WTC11 (cell line): ENCODE results near the gene NFIA. TPM values are rescaled to one million over a fixed set of nuclear protein-coding genes. Genes with fewer than 3 reads are reported as not detected.

Source experiments
- ATAC-seq: fragments of 200-7000 bp; cut with Tn5 transposase; 2 replicates; pipeline ENCODE4 v1.10.0; 2021; ENCODE audit warnings: mild to moderate bottlenecking, moderate library complexity
- CTCF ChIA-PET: fragments of 300-600 bp; sonication (Branson Sonifier 250); formaldehyde crosslinking; loops from one replicate; lab custom pipeline; 2021; ENCODE audit warnings: antibody characterized with exemption; lab: Charles Lee
- POLR2A ChIA-PET: fragments of 350-600 bp; sonication (Branson Sonifier 250); formaldehyde crosslinking; loops from one replicate; lab custom pipeline; 2021; ENCODE audit warnings: antibody characterized with exemption; lab: Charles Lee
- DNase-seq: peaks from one replicate; pipeline ENCODE4 v3.0.0; 2021; ENCODE audit warnings: low spot score
- H3K27ac Mint-ChIP-seq: 2 replicates; pipeline ENCODE4 v1.8.0; 2021; ENCODE audit warnings: mixed read lengths
- H3K27me3 Mint-ChIP-seq: 2 replicates; pipeline ENCODE4 v1.8.0; 2021; ENCODE audit warnings: low read depth, mild to moderate bottlenecking, moderate library complexity, mixed read lengths
- H3K36me3 Mint-ChIP-seq: 2 replicates; pipeline ENCODE4 v1.8.0; 2021; ENCODE audit warnings: mixed read lengths
- H3K4me1 Mint-ChIP-seq: 2 replicates; pipeline ENCODE4 v1.8.0; 2022; ENCODE audit warnings: mixed read lengths
- H3K4me3 Mint-ChIP-seq: 2 replicates; pipeline ENCODE4 v1.8.0; 2021; ENCODE audit warnings: mild to moderate bottlenecking, moderate library complexity, mixed read lengths
- H3K9me3 Mint-ChIP-seq: 2 replicates; pipeline ENCODE4 v1.8.0; 2021; ENCODE audit warnings: mixed read lengths
- AFF4 ChIP-seq: sonication (generic); formaldehyde crosslinking; IDR thresholded peaks from 2 replicates; pipeline ENCODE4 v1.8.1; 2023; ENCODE audit warnings: mild to moderate bottlenecking, missing genetic modification reagents, borderline replicate concordance
- ATF3 ChIP-seq: sonication (generic); formaldehyde crosslinking; conservative IDR thresholded peaks from 2 replicates; pipeline ENCODE4 v1.8.1; 2022; ENCODE audit warnings: mild to moderate bottlenecking, missing genetic modification reagents
- ATF6 ChIP-seq: sonication (generic); formaldehyde crosslinking; IDR thresholded peaks from 2 replicates; pipeline ENCODE4 v1.8.1; 2023; ENCODE audit warnings: mild to moderate bottlenecking, missing genetic modification reagents
- E2F1 ChIP-seq: sonication (generic); formaldehyde crosslinking; IDR thresholded peaks from 2 replicates; pipeline ENCODE4 v1.8.0; 2022; ENCODE audit warnings: mild to moderate bottlenecking, missing genetic modification reagents
- EMX1 ChIP-seq: fragments of 250-450 bp; sonication (Bioruptor Pico); IDR thresholded peaks from 2 replicates; pipeline ENCODE4 v1.8.0; 2021; ENCODE audit warnings: mild to moderate bottlenecking
- ERG ChIP-seq: fragments of 250-450 bp; sonication (Bioruptor Pico); IDR thresholded peaks from 2 replicates; pipeline ENCODE4 v1.8.0; 2021; ENCODE audit warnings: mild to moderate bottlenecking
- FOXP1 ChIP-seq: sonication (generic); formaldehyde crosslinking; IDR thresholded peaks from 2 replicates; pipeline ENCODE4 v1.8.0; 2022; ENCODE audit warnings: missing genetic modification reagents, mild to moderate bottlenecking, moderate library complexity, borderline replicate concordance
- HMGA2 ChIP-seq: fragments of 250-450 bp; sonication (Bioruptor Pico); IDR thresholded peaks from 2 replicates; pipeline ENCODE4 v1.4.0; 2021; ENCODE audit warnings: mild to moderate bottlenecking, moderate library complexity
- IRF1 ChIP-seq: sonication (generic); formaldehyde crosslinking; IDR thresholded peaks from 2 replicates; pipeline ENCODE4 v1.8.0; 2023; ENCODE audit warnings: missing genetic modification reagents
- JUN ChIP-seq: sonication (generic); formaldehyde crosslinking; IDR thresholded peaks from 2 replicates; pipeline ENCODE4 v1.8.0; 2023; ENCODE audit warnings: mild to moderate bottlenecking, missing genetic modification reagents
- KAT7 ChIP-seq: sonication (generic); formaldehyde crosslinking; IDR thresholded peaks from 2 replicates; pipeline ENCODE4 v1.8.1; 2023; ENCODE audit warnings: missing genetic modification reagents, mild to moderate bottlenecking, borderline replicate concordance
- NFATC4 ChIP-seq: fragments of 250-450 bp; sonication (Bioruptor Pico); IDR thresholded peaks from 2 replicates; pipeline ENCODE4 v1.9.0; 2021; ENCODE audit warnings: mild to moderate bottlenecking
- NR1H2 ChIP-seq: sonication (generic); formaldehyde crosslinking; IDR thresholded peaks from 2 replicates; pipeline ENCODE4 v1.9.0; 2021; ENCODE audit warnings: mild to moderate bottlenecking, moderate library complexity, missing genetic modification reagents
- RORB ChIP-seq: fragments of 250-450 bp; sonication (Bioruptor Pico); IDR thresholded peaks from 2 replicates; pipeline ENCODE4 v1.9.0; 2021; ENCODE audit warnings: mild to moderate bottlenecking
- TP53 ChIP-seq: sonication (generic); formaldehyde crosslinking; IDR thresholded peaks from 2 replicates; pipeline ENCODE4 v1.8.1; 2023; ENCODE audit warnings: mild to moderate bottlenecking, missing genetic modification reagents
- ZBTB21 ChIP-seq: sonication (generic); formaldehyde crosslinking; IDR thresholded peaks from 2 replicates; pipeline ENCODE4 v1.8.1; 2023; ENCODE audit warnings: mild to moderate bottlenecking, missing genetic modification reagents, borderline replicate concordance
- ZNF281 ChIP-seq: sonication (generic); formaldehyde crosslinking; IDR thresholded peaks from 2 replicates; pipeline ENCODE4 v1.8.0; 2023; ENCODE audit warnings: mild to moderate bottlenecking, missing genetic modification reagents
- total RNA-seq: library from RNA; stranded (reverse); gene quantifications from 3 replicates; pipeline ENCODE4 v1.2.3, GENCODE V29; 2021

Gene NFIA
- total RNA-seq, 1 experiment from 2014 or later = 16.7 TPM

GRCh38 chr1:61053712-61054600 is 28.4 kb upstream of the NFIA start:
- POLR2A ChIA-PET = interaction anchor here (1.2 kb wide), 1 partner anchor 24 kb away, joined by 3 read pairs; no protein-coding TSS in a partner anchor
- no peaks in the 10 kb centered on the region for H3K9me3 Mint-ChIP-seq
- H3K27me3 Mint-ChIP-seq = peaks cover 72% of the 10 kb centered on the region
- peak overlapping the region; percentile 80 for H3K4me3 Mint-ChIP-seq
- no peak overlapping the region for H3K27ac Mint-ChIP-seq
- peaks cover 71% of the 10 kb centered on the region for H3K4me1 Mint-ChIP-seq
- no peaks in the 10 kb centered on the region for H3K36me3 Mint-ChIP-seq
- TF ChIP-seq NFATC4 (CRISPR knock-in tag) = no peak
- TF ChIP-seq, all 79 proteins: peak for 0
- CTCF ChIA-PET = interaction anchor here (1.0 to 2.6 kb wide), 4 partner anchors 11 to 283 kb away, joined by 3 to 14 read pairs (median 6); no protein-coding TSS in a partner anchor
- ATAC-seq (peak; percentile 6; the same call in 1 of the 2 replicates), DNase-seq (peak; percentile 55)

- peaks cover 72% of the 10 kb centered on the region for H3K27me3 Mint-ChIP-seq
- peak overlapping the region; percentile 80 for H3K4me3 Mint-ChIP-seq
- ChIA-PET CTCF (interaction anchor here (2.6 kb wide), 1 partner anchor 11 kb away, joined by 14 read pairs; no protein-coding TSS in a partner anchor), POLR2A (interaction anchor here (0.6 to 1.2 kb wide), 2 partner anchors 23 to 24 kb away, joined by 3 read pairs; no protein-coding TSS in a partner anchor)
- H3K9me3 Mint-ChIP-seq = no peaks in the 10 kb centered on the region
- H3K4me1 Mint-ChIP-seq = peaks cover 72% of the 10 kb centered on the region
- H3K36me3 Mint-ChIP-seq = no peaks in the 10 kb centered on the region
- H3K27ac Mint-ChIP-seq = no peak overlapping the region
- DNase-seq = no peak
- no peak for TF ChIP-seq ZBTB21 (CRISPR knock-in tag)
- TF ChIP-seq ATF3 = no peak
- ATAC-seq = no peak
Measured at GRCh38 chr1:61054601-61054993, 27.8 kb upstream of the NFIA start.

GRCh38 chr1:61055110-61055614 is 27.2 kb upstream of the NFIA start:
- no peak for DNase-seq
- ATAC-seq = no peak
- ChIA-PET POLR2A (interaction anchor here (0.6 kb wide), 1 partner anchor 23 kb away, joined by 3 read pairs; no protein-coding TSS in a partner anchor), CTCF (interaction anchor here (1.0 kb wide), 1 partner anchor 12 kb away, joined by 3 read pairs; no protein-coding TSS in a partner anchor)
- H3K36me3 Mint-ChIP-seq = no peaks in the 10 kb centered on the region
- peaks cover 72% of the 10 kb centered on the region for H3K4me1 Mint-ChIP-seq
- H3K27ac Mint-ChIP-seq = no peak overlapping the region
- no peaks in the 10 kb centered on the region for H3K9me3 Mint-ChIP-seq
- peak overlapping the region; percentile 80; the same call in 1 of the 2 replicates for H3K4me3 Mint-ChIP-seq
- peaks cover 72% of the 10 kb centered on the region for H3K27me3 Mint-ChIP-seq
- TF ChIP-seq TP53 (no peak), ZNF281 (CRISPR knock-in tag) (no peak), AFF4 (CRISPR knock-in tag) (no peak), JUN (no peak), FOXP1 (CRISPR knock-in tag) (no peak), HMGA2 (CRISPR knock-in tag) (no peak), KAT7 (no peak), EMX1 (CRISPR knock-in tag) (no peak), ATF6 (CRISPR knock-in tag) (no peak), IRF1 (CRISPR knock-in tag) (no peak), E2F1 (CRISPR knock-in tag) (no peak), ERG (CRISPR knock-in tag) (no peak), NR1H2 (CRISPR knock-in tag) (no peak), RORB (CRISPR knock-in tag) (no peak)
